Liver (tissue), 3 donors: ENCODE measurements around the gene PDXK.

Source experiments
- CTCF ChIP-seq: fragments of 150-350 bp; IDR thresholded peaks from 2 replicates; pipeline ENCODE4 v1.5.1; 2017; ENCODE audit warnings: improper control_type of control experiment, low read depth, low read length; ENCODE audit not compliant: missing input control
- FOXA1 ChIP-seq: IDR thresholded peaks from 2 replicates; pipeline ENCODE4 v1.6.1; 2016; ENCODE audit warnings: antibody characterized with exemption
- GABPA ChIP-seq, 2 donors: IDR thresholded peaks in 1 of 2; conservative IDR thresholded peaks in 1 of 2; 2 replicates each; pipeline ENCODE4 v1.6.1; 2016; ENCODE audit warnings: antibody characterized with exemption in 2 of 2, mild to moderate bottlenecking in 1 of 2, moderate library complexity in 1 of 2
- HNF4A ChIP-seq, 2 donors: conservative IDR thresholded peaks; 2 replicates each; pipeline ENCODE4 v1.6.1; 2016; ENCODE audit warnings: antibody characterized with exemption in 2 of 2, mild to moderate bottlenecking in 2 of 2
- JUND ChIP-seq, 2 donors: IDR thresholded peaks; 2 replicates each; pipeline ENCODE4 v1.6.1; 2016; ENCODE audit warnings: antibody characterized with exemption in 2 of 2
- NR2F2 ChIP-seq: IDR thresholded peaks from 2 replicates; pipeline ENCODE4 v1.6.1; 2016; ENCODE audit warnings: antibody characterized with exemption
- RAD21 ChIP-seq, 2 donors: IDR thresholded peaks; 2 replicates each; pipeline ENCODE4 v1.6.1; 2016; ENCODE audit warnings: antibody characterized with exemption in 2 of 2, mild to moderate bottlenecking in 2 of 2
- REST ChIP-seq: IDR thresholded peaks from 2 replicates; pipeline ENCODE4 v1.6.1; 2016; ENCODE audit warnings: antibody characterized with exemption, mild to moderate bottlenecking
- RXRA ChIP-seq, 2 donors: IDR thresholded peaks; 2 replicates each; pipeline ENCODE4 v1.6.1; 2017 to 2018; ENCODE audit warnings: antibody characterized with exemption in 2 of 2, mild to moderate bottlenecking in 1 of 2
- SP1 ChIP-seq: IDR thresholded peaks from 2 replicates; pipeline ENCODE4 v1.6.1; 2018; ENCODE audit warnings: antibody characterized with exemption, mild to moderate bottlenecking
- TAF1 ChIP-seq: conservative IDR thresholded peaks from 2 replicates; pipeline ENCODE4 v1.6.1; 2016; ENCODE audit warnings: antibody characterized with exemption, mild to moderate bottlenecking
- YY1 ChIP-seq: IDR thresholded peaks from 2 replicates; pipeline ENCODE4 v1.6.1; 2016; ENCODE audit warnings: antibody characterized with exemption, mild to moderate bottlenecking
- TF ChIP-seq, protein P1 (sequence below): IDR thresholded peaks from 2 replicates; pipeline ENCODE4 v1.6.1; 2016; ENCODE audit warnings: antibody characterized with exemption
- donor health status: healthy.
- donor health status: healthy.

GRCh38 chr21:43691086-43691795 is 27.7 kb upstream of the PDXK start:
- no peak for TF ChIP-seq CTCF
- TF ChIP-seq, protein P1, sequence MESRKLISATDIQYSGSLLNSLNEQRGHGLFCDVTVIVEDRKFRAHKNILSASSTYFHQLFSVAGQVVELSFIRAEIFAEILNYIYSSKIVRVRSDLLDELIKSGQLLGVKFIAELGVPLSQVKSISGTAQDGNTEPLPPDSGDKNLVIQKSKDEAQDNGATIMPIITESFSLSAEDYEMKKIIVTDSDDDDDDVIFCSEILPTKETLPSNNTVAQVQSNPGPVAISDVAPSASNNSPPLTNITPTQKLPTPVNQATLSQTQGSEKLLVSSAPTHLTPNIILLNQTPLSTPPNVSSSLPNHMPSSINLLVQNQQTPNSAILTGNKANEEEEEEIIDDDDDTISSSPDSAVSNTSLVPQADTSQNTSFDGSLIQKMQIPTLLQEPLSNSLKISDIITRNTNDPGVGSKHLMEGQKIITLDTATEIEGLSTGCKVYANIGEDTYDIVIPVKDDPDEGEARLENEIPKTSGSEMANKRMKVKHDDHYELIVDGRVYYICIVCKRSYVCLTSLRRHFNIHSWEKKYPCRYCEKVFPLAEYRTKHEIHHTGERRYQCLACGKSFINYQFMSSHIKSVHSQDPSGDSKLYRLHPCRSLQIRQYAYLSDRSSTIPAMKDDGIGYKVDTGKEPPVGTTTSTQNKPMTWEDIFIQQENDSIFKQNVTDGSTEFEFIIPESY = no peak
- TF ChIP-seq REST = no peak
- TF ChIP-seq SP1 = no peak
- TF ChIP-seq GABPA (IDR thresholded peaks at IDR 0.05 in 1 of 2, conservative IDR thresholded peaks at IDR 0.05 in 1 of 2) = no peak
- TF ChIP-seq RXRA (IDR thresholded peaks at IDR 0.05) = no peak
- no peak for TF ChIP-seq HNF4A (conservative IDR thresholded peaks at IDR 0.05)
- no peak for TF ChIP-seq JUND (IDR thresholded peaks at IDR 0.05)
- no peak for TF ChIP-seq RAD21 (IDR thresholded peaks at IDR 0.05)
- no peak for TF ChIP-seq TAF1
- TF ChIP-seq YY1 = no peak
- no peak for TF ChIP-seq NR2F2
- TF ChIP-seq FOXA1 = no peak
